HG03135 (cell line): ENCODE measurements around the gene DDHD1.
"Not testable (repeated sequence)": the region's sequence is repeated elsewhere in the genome, so short reads cannot be mapped to it uniquely, and the experiment has no call there.

ENCODE experiments used
- ATAC-seq: cut with Tn5 transposase; IDR thresholded peaks from one replicate; pipeline ENCODE4 v1.9.1; 2021; ENCODE audit warnings: mild to moderate bottlenecking, moderate library complexity; ENCODE audit not compliant: unreplicated experiment

DDHD1 gene

GRCh38 chr14:53109105-53110041, 43.8 kb downstream of the DDHD1 start:
- peak; percentile 90 for ATAC-seq

- ATAC-seq = no peak
Measured at GRCh38 chr14:53108292-53109104, 44.6 kb downstream of the DDHD1 start.

DNA sequence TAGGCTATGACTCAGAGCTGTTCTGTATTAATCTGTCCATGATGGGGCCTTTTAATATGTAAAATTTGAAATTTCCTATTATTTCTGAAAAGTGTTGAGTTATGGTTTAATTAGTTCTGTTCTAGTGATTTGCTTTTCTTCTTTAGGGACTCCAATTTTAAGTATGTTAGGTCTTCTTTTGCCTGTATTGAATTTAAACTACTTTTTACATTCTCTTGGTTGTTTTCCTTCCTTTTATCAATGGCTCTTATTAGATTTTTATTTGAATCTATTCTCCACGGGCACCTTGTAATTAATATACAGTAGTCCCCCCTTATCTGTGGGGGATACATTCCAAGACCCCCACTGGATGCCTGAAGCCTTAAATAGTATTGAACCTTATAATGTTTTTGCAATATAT, 46.4 kb downstream of the DDHD1 start:
- no peak for ATAC-seq

DNA sequence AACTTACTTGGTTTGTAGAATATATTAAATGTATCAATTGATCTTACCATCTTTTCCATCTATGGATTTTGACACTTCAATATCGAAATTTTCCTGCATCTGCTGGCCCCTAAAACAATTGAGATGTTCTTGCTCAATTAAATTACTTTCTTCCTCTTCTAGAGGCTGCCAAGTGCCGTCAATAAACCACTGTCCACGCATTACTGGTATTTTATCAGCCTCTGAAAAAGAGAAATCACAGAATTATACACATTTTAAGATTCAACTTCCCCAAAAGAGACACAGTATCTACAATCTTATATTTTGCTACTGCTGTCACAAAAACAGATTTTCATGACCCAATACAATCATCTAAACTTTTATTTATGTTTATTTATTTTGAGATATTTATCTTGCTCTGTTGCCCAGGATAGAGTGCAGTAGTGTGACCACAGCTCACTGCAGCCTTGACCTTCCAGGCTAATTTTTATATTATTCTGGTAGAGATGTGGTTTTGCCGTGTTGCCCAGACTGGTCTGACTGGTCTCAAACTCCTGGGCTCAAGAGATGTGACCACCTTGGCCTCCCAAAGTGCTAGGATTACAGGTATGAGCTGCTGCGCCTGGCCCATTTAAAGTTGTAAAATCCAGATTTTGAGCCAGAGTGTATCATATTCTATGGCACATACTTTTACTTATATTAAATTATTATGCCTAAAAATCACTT, 49.3 kb downstream of the DDHD1 start:
- no peak for ATAC-seq

- ATAC-seq = no peak
Measured at GRCh38 chr14:53093206-53093605, 59.9 kb downstream of the DDHD1 start.

DNA sequence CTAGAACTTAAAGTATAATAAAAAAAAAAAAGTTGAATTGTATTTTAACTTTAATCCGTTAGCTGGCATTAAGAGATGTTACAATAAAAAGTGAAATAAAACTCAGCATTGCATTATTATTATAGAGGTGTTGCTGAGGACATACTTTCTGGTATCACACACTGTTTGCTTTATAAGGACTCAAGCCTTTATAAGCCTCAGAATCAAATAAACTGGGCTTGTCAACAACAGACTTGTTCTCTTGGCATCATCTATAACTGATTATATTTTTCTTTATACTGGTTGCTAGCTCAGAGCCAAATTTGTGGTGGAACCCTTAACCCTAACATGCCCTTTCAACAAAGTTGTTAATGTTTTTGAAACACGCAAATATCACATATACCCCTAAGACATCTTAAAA, 62.3 kb downstream of the DDHD1 start:
- no peak for ATAC-seq

DNA sequence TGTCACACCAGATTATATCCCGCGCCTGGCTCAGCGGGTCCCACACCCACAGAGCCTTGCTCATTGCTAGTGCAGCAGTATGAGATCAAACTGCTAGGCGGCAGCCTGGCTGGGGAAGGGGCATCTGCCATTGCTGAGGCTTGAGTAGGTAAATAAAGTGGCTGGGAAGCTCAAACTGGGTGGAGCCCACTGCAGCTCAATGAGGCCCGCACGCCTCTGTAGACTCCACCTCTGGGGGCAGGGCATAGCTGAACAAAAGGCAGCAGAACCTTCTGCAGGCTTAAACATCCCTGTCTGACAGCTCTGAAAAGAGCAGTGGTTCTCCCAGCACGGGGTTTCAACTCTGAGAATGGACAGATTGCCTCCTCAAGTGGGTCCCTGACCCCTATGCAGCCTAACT, 68.2 kb downstream of the DDHD1 start:
- not testable (repeated sequence) for ATAC-seq

- no peak for ATAC-seq
Measured at GRCh38 chr14:53064475-53064874, 88.6 kb downstream of the DDHD1 start.

DNA sequence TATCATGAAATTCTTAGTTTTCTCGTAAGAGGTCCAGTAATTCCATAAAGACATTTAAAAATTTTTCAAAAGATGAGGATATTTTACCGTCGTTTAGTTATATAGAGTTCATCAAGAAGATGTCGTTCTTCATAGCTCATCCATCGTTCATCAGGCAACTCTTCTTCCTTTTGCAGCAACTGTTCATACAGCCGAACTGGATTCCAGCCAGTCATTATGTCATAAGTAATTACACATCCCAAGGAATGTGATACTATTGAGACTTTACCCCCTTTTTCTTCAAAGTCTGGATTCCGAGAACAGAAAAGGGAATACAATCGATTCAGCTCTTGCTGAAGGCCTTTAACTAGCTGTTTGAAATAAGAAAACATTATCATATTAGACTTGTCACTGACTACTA, 90.3 kb downstream of the DDHD1 start:
- no peak for ATAC-seq

- no peak for ATAC-seq
Measured at GRCh38 chr14:53060046-53060445, 93.1 kb downstream of the DDHD1 start.

DNA sequence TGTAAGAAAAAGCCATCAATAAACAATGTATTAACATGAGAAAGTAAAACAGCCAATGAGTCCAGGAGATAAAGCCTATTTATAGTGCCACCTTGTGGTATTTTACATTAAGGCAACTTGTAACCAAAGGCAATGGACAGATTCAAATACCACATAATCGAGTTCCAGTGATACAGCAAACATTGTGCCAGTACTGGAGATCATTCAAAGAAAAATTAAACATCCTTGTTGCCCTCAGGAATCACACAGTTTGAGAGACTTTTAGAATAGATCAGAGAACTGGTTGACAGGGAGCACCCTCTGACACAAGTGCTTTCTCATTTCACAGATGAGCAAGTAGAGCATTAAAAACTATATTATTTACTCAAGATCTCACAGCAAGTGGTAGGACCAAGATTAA, 98.1 kb downstream of the DDHD1 start:
- no peak for ATAC-seq

GRCh38 chr14:53054457-53054856, 98.7 kb downstream of the DDHD1 start:
- ATAC-seq = no peak

- ATAC-seq = no peak
Measured at GRCh38 chr14:53048631-53049030, 104.5 kb downstream of the DDHD1 start.

DNA sequence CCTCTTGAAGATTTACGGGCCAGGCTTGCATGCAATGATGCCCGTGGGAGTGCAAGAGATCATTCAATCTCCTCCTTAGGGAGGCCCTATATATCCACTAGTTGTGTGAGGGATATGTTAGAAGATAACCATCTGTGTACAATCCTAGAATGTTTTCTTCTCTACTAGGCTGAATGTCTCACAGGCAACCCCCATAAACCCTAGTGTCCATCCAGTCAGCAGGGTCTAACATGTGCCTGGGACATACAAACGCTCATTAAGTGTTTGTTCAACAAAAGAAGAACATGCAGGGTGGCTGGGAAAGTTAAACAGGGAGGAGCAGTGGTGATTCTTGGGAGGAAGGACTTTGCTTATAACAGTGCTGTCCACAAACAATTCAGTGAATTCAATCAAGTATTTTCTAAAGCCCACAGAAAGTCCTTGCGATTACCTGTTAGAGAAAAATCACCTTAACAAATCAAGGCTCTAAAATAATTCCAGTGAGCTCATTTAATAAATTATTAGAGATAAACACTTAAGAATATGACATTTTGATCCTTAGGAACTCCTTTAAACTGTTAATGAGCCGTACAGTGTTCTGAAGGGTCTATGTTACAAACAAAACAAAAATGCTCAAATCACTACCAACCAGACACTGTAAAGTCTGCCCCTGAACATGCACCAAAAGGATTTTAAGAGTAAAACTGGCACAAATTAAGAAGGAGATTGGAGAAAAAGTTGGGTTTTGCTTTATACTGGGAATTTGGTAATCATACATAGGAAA, 105.6 kb downstream of the DDHD1 start:
- no peak for ATAC-seq

- no peak for ATAC-seq
Measured at GRCh38 chr14:53044486-53044885, 108.6 kb downstream of the DDHD1 start.

DNA sequence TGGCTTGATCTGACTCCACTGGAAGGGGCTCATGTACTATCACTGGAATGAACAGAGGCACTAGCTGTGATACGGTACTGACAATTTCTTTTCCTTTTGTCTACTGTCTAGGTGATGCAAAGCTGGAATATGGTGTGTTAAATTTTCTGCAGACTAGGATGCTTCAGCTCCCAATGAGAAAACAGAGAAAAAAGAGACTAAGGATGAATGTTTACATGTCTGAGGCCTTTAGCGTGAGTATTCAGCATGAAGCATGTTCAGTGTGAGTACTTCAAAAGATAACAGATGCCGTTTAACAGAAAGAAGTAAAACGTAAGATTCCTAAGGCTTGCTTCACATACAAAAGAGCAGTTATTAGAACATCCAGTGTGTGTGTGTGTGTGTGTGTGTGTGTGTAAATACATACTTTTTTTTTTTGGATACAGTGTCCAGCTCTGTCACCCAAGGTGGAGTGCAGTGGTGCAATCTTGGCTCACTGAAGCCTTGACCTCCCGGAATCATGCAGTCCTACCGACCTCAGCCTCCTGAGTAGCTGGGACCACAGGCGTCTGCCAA, 110.0 kb downstream of the DDHD1 start:
- ATAC-seq = no peak

- no peak for ATAC-seq
Measured at GRCh38 chr14:53042480-53042879, 110.6 kb downstream of the DDHD1 start.

DNA sequence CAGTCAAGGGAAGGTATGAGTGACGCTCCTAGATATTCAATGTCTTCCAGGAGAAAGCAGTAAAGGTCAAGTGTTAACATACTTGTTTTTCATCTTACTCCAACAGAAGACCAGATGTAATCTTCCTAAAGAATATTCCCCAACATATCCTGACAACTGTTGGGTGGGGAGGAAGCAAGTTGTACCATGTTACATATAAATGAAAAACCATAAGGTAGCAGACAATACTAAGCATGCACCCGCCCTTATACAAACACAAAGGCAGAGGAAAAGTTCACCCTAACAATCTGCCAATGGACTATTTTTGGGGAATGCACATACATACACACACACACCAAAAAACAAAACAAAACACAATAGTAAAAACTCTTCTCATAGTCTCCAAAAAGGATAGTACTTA, 112.1 kb downstream of the DDHD1 start:
- no peak for ATAC-seq

- ATAC-seq = no peak
Measured at GRCh38 chr14:53038629-53039028, 114.5 kb downstream of the DDHD1 start.

GRCh38 chr14:53037016-53037415, 116.1 kb downstream of the DDHD1 start:
- no peak for ATAC-seq
